Activated gamma-delta T cell treated with Interleukin-2 at 50 U/mL for 16 hours (primary cell): ENCODE data around the gene GATA1.
A peak's percentile ranks its signal among the peaks of the same experiment; 100 is the strongest.

Experiments
- DNase-seq: peaks from one replicate; pipeline ENCODE4 v3.0.0-alpha.2; 2020

The GATA1 gene

GRCh38 chrX:48785540-48786214 is 713 bp upstream of the GATA1 start:
- no peak for DNase-seq

GRCh38 chrX:48786825-48787504 is 575 bp downstream of the GATA1 start:
- DNase-seq, result no peak

- no peak for DNase-seq
These were observed 1.4 kb downstream of the GATA1 start for GRCh38 chrX:48787505-48788443.

GRCh38 chrX:48789366-48790220 is 3.2 kb downstream of the GATA1 start:
- no peak for DNase-seq

GRCh38 chrX:48790477-48790876 is 4.1 kb downstream of the GATA1 start:
- no peak for DNase-seq

GRCh38 chrX:48791063-48791820 is 4.9 kb downstream of the GATA1 start:
- DNase-seq, result no peak

GRCh38 chrX:48792219-48792618 is 5.8 kb downstream of the GATA1 start:
- DNase-seq, result no peak

GRCh38 chrX:48793935-48794334 is 7.5 kb downstream of the GATA1 start:
- no peak for DNase-seq

- no peak for DNase-seq
These were observed 8.0 kb downstream of the GATA1 start for GRCh38 chrX:48794340-48794910.

- no peak for DNase-seq
These were observed 8.6 kb downstream of the GATA1 start for GRCh38 chrX:48794911-48795515.

- no peak for DNase-seq
These were observed 11.9 kb downstream of the GATA1 start for GRCh38 chrX:48798318-48798717.

- DNase-seq, result no peak
These were observed 14.3 kb downstream of the GATA1 start for GRCh38 chrX:48800574-48801279.

- peak; percentile 91 for DNase-seq
These were observed 15.1 kb downstream of the GATA1 start, which contains the start of gene HDAC6 for GRCh38 chrX:48801280-48802088. Gene HDAC6 (plus strand): TSS chrX:48802067. CDS start chrX:48802693, 626 bp downstream.

- DNase-seq, result peak; percentile 46
These were observed 15.9 kb downstream of the GATA1 start for GRCh38 chrX:48802089-48802904.

GRCh38 chrX:48802905-48803200 is 16.5 kb downstream of the GATA1 start:
- no peak for DNase-seq

- no peak for DNase-seq
These were observed 19.7 kb downstream of the GATA1 start for GRCh38 chrX:48806081-48806480.

- DNase-seq, result no peak
These were observed 27.3 kb downstream of the GATA1 start for GRCh38 chrX:48813644-48814043.

GRCh38 chrX:48814722-48815121 is 28.3 kb downstream of the GATA1 start:
- DNase-seq, result no peak

GRCh38 chrX:48815266-48815665 is 28.9 kb downstream of the GATA1 start:
- DNase-seq, result no peak
